IgD-negative memory B cell (primary cell): ENCODE results near the gene PSMD2. TPM values are rescaled to one million over a fixed set of nuclear protein-coding genes. Genes with fewer than 3 reads are reported as not detected.
A peak's percentile ranks its signal among the peaks of the same experiment; 100 is the strongest.
"Not testable (repeated sequence)": the region's sequence is repeated elsewhere in the genome, so short reads cannot be mapped to it uniquely, and the experiment has no call there.

Experiments used
- H3K27ac Mint-ChIP-seq, 3 donors: one replicate each; pipeline ENCODE4 v1.8.0; 2020 to 2022; ENCODE audit warnings: mild to moderate bottlenecking in 3 of 3, mixed read lengths in 3 of 3, moderate library complexity in 1 of 3
- H3K27me3 Mint-ChIP-seq: one replicate; pipeline ENCODE4 v1.8.0; 2021; ENCODE audit warnings: mixed read lengths
- H3K36me3 Mint-ChIP-seq: one replicate; pipeline ENCODE4 v1.8.0; 2020; ENCODE audit warnings: mild to moderate bottlenecking, mixed read lengths
- H3K4me1 Mint-ChIP-seq, 3 donors: one replicate each; pipeline ENCODE4 v1.8.0; 2020 to 2022; ENCODE audit warnings: mixed read lengths in 3 of 3, mild to moderate bottlenecking in 1 of 3
- H3K4me3 Mint-ChIP-seq, 4 donors: one replicate each; pipeline ENCODE4 v1.8.0; 2020 to 2022; ENCODE audit warnings: mild to moderate bottlenecking in 4 of 4, mixed read lengths in 4 of 4, moderate library complexity in 3 of 4
- H3K9me3 Mint-ChIP-seq, 3 donors: one replicate each; pipeline ENCODE4 v1.8.0; 2020 to 2021; ENCODE audit warnings: mixed read lengths in 3 of 3, mild to moderate bottlenecking in 1 of 3
- polyA plus RNA-seq: library from polyadenylated mRNA; unstranded; fragments of 300-500 nt; fragmentation: Illumina TruSeq; gene quantifications from one replicate; pipeline ENCODE4 v1.2.3, GENCODE V29; 2021

The PSMD2 gene
- polyA plus RNA-seq, 1 donor from 2014 or later, result 143 TPM

DNA sequence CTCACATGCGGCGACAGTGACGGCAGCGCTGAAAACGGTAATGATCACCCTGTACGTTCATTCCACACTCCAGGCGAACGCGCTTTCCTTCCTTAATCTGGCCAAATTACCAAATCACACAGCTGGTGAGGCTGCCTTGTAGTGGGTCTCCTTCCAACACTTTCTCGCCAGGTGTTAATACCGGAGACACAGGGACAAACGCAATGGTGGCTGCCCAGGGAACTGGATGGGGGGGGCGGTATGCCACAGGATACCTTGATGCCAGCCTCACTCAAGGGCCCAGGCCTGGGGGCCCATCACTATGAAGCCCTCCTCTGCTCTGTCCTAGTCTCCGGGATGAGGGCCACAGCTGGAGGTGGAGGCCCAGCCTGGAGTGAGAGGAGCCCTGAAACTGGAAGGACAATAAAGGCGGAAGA, 36.3 kb upstream of the PSMD2 start:
- Mint-ChIP-seq H3K9me3 (peaks cover 0 to 5% (median 0%) of the 10 kb centered on the region in 3 donors), H3K4me3 (peak overlapping the region in 2 of 4 donors; percentile 34 to 55), H3K36me3 (peaks cover 8% of the 10 kb centered on the region), H3K27ac (no peak overlapping the region), H3K4me1 (peaks cover 8 to 13% (median 12%) of the 10 kb centered on the region in 3 donors), H3K27me3 (peaks cover 37% of the 10 kb centered on the region)

- not testable (repeated sequence) for H3K4me3 Mint-ChIP-seq, H3K4me1 Mint-ChIP-seq, H3K9me3 Mint-ChIP-seq, H3K27ac Mint-ChIP-seq, H3K36me3 Mint-ChIP-seq
- peaks cover 35% of the 10 kb centered on the region for H3K27me3 Mint-ChIP-seq
Observed at GRCh38 chr3:184267249-184267648, 31.8 kb upstream of the PSMD2 start.

- Mint-ChIP-seq H3K9me3 (peaks cover 0 to 3% (median 0%) of the 10 kb centered on the region in 3 donors), H3K27ac (no peak overlapping the region), H3K36me3 (peaks cover 4% of the 10 kb centered on the region), H3K27me3 (peaks cover 41% of the 10 kb centered on the region), H3K4me3 (peak overlapping the region in 1 of 4 donors; percentile 59), H3K4me1 (peaks cover 0 to 1% (median 0%) of the 10 kb centered on the region in 3 donors)
Observed at GRCh38 chr3:184272269-184272668, 26.8 kb upstream of the PSMD2 start.

GRCh38 chr3:184275381-184275701, 23.7 kb upstream of the PSMD2 start:
- Mint-ChIP-seq H3K4me3 (peak overlapping the region in 1 of 4 donors; percentile 77), H3K9me3 (no peaks in the 10 kb centered on the region), H3K27me3 (peaks cover 40% of the 10 kb centered on the region), H3K4me1 (peaks cover 0 to 1% (median 0%) of the 10 kb centered on the region in 3 donors), H3K27ac (no peak overlapping the region), H3K36me3 (no peaks in the 10 kb centered on the region)

- peak within 1 kb of the TSS in 1 of 4 donors; percentile 77 for H3K4me3 Mint-ChIP-seq
- no peaks in the 10 kb centered on the region for H3K9me3 Mint-ChIP-seq
- H3K36me3 Mint-ChIP-seq, result no peaks in the 10 kb centered on the region
- no peak within 1 kb of the TSS for H3K27ac Mint-ChIP-seq
- H3K4me1 Mint-ChIP-seq, result peaks cover 0 to 1% (median 0%) of the 10 kb centered on the region in 3 donors
- H3K27me3 Mint-ChIP-seq, result peaks cover 37% of the 10 kb centered on the region
Observed at GRCh38 chr3:184275961-184276910, 22.8 kb upstream of the PSMD2 start, which contains the start of gene ECE2. Gene ECE2, plus strand, starts transcription at chr3:184276022. Its CDS starts 132 bp downstream, at chr3:184276154.

- H3K27me3 Mint-ChIP-seq, result peaks cover 34% of the 10 kb centered on the region
Observed at GRCh38 chr3:184277366-184277765, 21.7 kb upstream of the PSMD2 start.

GRCh38 chr3:184282941-184283340, 16.1 kb upstream of the PSMD2 start:
- Mint-ChIP-seq H3K4me1 (peaks cover 0 to 1% (median 0%) of the 10 kb centered on the region in 3 donors), H3K27ac (no peak overlapping the region), H3K4me3 (no peak overlapping the region), H3K9me3 (peaks cover 0 to 3% (median 0%) of the 10 kb centered on the region in 3 donors), H3K27me3 (peaks cover 15% of the 10 kb centered on the region), H3K36me3 (peaks cover 2% of the 10 kb centered on the region)

More at GRCh38 chr3:184277366-184277765, 21.7 kb upstream of the PSMD2 start:
- Mint-ChIP-seq H3K36me3 (peaks cover 2% of the 10 kb centered on the region), H3K4me1 (peaks cover 0 to 1% (median 0%) of the 10 kb centered on the region in 3 donors), H3K4me3 (no peak overlapping the region), H3K9me3 (no peaks in the 10 kb centered on the region), H3K27ac (peak overlapping the region in 1 of 3 donors; percentile 59)

GRCh38 chr3:184283681-184284080, 15.4 kb upstream of the PSMD2 start:
- Mint-ChIP-seq H3K9me3 (peaks cover 0 to 3% (median 0%) of the 10 kb centered on the region in 3 donors), H3K27ac (no peak overlapping the region), H3K36me3 (peaks cover 2% of the 10 kb centered on the region), H3K27me3 (peaks cover 13% of the 10 kb centered on the region), H3K4me3 (no peak overlapping the region), H3K4me1 (peaks cover 0 to 1% (median 0%) of the 10 kb centered on the region in 3 donors)

DNA sequence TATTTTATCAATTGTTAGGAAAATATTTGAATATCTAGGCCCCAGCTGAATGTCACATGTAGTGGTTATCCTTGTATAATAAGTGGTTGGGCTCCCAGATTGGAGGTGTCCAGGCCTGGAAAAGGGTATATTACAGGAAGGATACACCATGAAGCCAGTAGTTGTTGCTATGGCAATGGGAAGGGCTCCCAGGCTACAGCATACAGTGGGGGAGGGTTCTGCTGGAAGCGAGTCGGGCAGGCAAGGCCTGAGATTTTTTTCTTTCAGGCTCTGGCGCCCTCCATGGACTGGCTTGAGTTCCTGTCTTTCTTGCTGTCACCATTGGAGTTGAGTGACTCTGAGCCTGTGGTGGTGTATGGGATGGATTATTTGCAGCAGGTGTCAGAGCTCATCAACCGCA, 14.3 kb upstream of the PSMD2 start:
- peaks cover 2% of the 10 kb centered on the region for H3K36me3 Mint-ChIP-seq
- peaks cover 0 to 1% (median 0%) of the 10 kb centered on the region in 3 donors for H3K4me1 Mint-ChIP-seq
- peaks cover 17% of the 10 kb centered on the region for H3K27me3 Mint-ChIP-seq
- peaks cover 0 to 3% (median 0%) of the 10 kb centered on the region in 3 donors for H3K9me3 Mint-ChIP-seq
- H3K27ac Mint-ChIP-seq, result no peak overlapping the region
- no peak overlapping the region for H3K4me3 Mint-ChIP-seq

GRCh38 chr3:184289426-184289938, 9.6 kb upstream of the PSMD2 start:
- H3K27ac Mint-ChIP-seq, result no peak overlapping the region
- peaks cover 0 to 1% (median 0%) of the 10 kb centered on the region in 3 donors for H3K4me1 Mint-ChIP-seq
- H3K4me3 Mint-ChIP-seq, result peak overlapping the region in 1 of 4 donors; percentile 8
- no peaks in the 10 kb centered on the region for H3K36me3 Mint-ChIP-seq
- H3K27me3 Mint-ChIP-seq, result peaks cover 14% of the 10 kb centered on the region
- H3K9me3 Mint-ChIP-seq, result no peaks in the 10 kb centered on the region

- Mint-ChIP-seq H3K27ac (no peak overlapping the region), H3K36me3 (no peaks in the 10 kb centered on the region), H3K4me1 (no peaks in the 10 kb centered on the region), H3K4me3 (no peak overlapping the region), H3K9me3 (no peaks in the 10 kb centered on the region), H3K27me3 (peaks cover 14% of the 10 kb centered on the region)
Observed at GRCh38 chr3:184290331-184290730, 8.7 kb upstream of the PSMD2 start.

- peaks cover 12% of the 10 kb centered on the region for H3K27me3 Mint-ChIP-seq
- H3K4me1 Mint-ChIP-seq, result no peaks in the 10 kb centered on the region
- no peak overlapping the region for H3K27ac Mint-ChIP-seq
- peak overlapping the region in 1 of 4 donors; percentile 17 for H3K4me3 Mint-ChIP-seq
- H3K36me3 Mint-ChIP-seq, result no peaks in the 10 kb centered on the region
- no peaks in the 10 kb centered on the region for H3K9me3 Mint-ChIP-seq
Observed at GRCh38 chr3:184291044-184291737, 7.8 kb upstream of the PSMD2 start.

DNA sequence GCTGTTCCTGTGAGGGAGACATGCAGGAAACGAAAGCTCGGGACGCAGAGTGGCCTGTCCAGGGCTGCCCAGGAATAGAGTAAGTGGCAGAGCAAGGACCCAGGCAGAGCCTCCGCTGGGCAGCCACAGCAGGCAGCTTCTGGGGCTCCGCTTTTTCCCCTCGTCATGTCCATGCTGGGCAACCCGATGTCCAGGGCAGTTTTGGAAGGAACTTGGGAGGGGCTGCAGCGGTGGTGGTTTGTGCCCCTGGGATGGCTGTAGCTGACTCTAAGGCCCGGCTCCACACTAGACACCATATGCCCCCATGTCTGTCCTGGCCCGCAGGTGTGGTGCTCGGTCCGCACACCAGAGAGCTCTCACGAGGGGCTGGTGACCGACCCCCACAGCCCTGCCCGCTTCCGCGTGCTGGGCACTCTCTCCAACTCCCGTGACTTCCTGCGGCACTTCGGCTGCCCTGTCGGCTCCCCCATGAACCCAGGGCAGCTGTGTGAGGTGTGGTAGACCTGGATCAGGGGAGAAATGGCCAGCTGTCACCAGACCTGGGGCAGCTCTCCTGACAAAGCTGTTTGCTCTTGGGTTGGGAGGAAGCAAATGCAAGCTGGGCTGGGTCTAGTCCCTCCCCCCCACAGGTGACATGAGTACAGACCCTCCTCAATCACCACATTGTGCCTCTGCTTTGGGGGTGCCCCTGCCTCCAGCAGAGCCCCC, 7.1 kb upstream of the PSMD2 start:
- no peaks in the 10 kb centered on the region for H3K36me3 Mint-ChIP-seq
- peak overlapping the region in 1 of 3 donors; percentile 23 for H3K27ac Mint-ChIP-seq
- no peaks in the 10 kb centered on the region for H3K4me1 Mint-ChIP-seq
- H3K4me3 Mint-ChIP-seq, result no peak overlapping the region
- H3K9me3 Mint-ChIP-seq, result no peaks in the 10 kb centered on the region
- peaks cover 12% of the 10 kb centered on the region for H3K27me3 Mint-ChIP-seq

GRCh38 chr3:184295771-184296170, 3.3 kb upstream of the PSMD2 start:
- H3K27ac Mint-ChIP-seq, result no peak overlapping the region
- peaks cover 6 to 18% (median 9%) of the 10 kb centered on the region in 3 donors for H3K4me1 Mint-ChIP-seq
- H3K36me3 Mint-ChIP-seq, result no peaks in the 10 kb centered on the region
- no peaks in the 10 kb centered on the region for H3K9me3 Mint-ChIP-seq
- H3K27me3 Mint-ChIP-seq, result no peaks in the 10 kb centered on the region
- peak overlapping the region in 1 of 4 donors; percentile 70 for H3K4me3 Mint-ChIP-seq
